Measurements from ENCODE around the gene PDIA2. TPM values are rescaled to one million over a fixed set of nuclear protein-coding genes. Genes with fewer than 3 reads are reported as not detected.
"Not testable (repeated sequence)": the region's sequence is repeated elsewhere in the genome, so short reads cannot be mapped to it uniquely, and the experiment has no call there.

The PDIA2 gene
- total RNA-seq, 1 donor from 2014 or later: 0.81 TPM

DNA sequence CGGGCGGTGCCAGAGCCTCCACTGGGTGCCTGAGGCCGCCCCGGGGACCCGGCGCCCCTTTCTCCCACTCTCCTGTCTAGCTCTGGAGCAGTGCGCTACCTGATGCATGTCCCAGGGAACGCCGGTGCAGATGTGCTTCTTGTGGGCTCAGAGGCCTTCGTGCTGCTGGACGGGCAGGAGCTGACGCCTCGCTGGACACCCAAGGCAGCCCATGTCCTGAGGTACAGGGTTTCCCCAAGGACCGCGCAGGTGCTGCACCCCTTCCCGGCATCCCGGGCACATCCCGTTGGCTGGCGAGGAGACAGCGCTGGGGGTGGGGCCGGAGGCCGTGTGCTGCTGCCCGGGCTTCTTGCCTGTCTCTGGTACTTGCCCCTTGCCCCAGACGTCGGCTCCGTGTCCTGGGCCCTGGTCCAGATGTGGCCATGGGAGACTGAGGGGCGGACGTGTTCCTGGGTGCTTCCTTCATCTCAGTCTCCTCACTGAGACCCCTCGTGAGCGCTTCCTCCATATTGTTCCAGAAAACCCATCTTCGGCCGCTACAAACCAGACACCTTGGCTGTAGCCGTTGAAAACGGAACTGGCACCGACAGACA is 19.7 kb upstream of the PDIA2 start:
- DNase-seq (ENCODE audit: low spot score): no peak
- intact Hi-C loops (cut with DNase I): no loop called here

DNA sequence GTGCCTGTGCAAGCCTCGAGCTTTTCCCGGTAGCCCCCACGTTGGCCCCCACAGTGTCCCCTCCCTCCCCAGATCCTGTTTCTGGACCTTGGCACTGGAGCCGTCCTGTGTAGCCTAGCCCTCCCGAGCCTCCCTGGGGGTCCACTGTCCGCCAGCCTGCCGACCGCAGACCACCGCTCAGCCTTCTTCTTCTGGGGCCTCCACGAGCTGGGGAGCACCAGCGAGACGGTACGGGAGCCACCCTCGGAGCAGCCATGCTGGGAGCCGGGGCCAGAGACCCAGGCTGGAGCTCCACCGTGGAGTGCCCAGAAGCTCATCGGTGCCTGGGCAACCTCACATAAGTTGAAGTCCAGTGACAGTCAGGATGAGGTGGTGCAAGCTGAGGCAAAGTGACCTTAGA is 19.0 kb upstream of the PDIA2 start:
- intact Hi-C loops (cut with DNase I): no loop called here
- DNase-seq (ENCODE audit: low spot score): no peak

GRCh38 chr16:264440-264951 is 18.5 kb upstream of the PDIA2 start:
- DNase-seq (ENCODE audit: low spot score): no peak
- intact Hi-C loops (cut with DNase I): no loop called here

GRCh38 chr16:265002-265529 is 17.9 kb upstream of the PDIA2 start:
- intact Hi-C loops (cut with DNase I): no loop called here
- DNase-seq (ENCODE audit: low spot score): no peak

DNA sequence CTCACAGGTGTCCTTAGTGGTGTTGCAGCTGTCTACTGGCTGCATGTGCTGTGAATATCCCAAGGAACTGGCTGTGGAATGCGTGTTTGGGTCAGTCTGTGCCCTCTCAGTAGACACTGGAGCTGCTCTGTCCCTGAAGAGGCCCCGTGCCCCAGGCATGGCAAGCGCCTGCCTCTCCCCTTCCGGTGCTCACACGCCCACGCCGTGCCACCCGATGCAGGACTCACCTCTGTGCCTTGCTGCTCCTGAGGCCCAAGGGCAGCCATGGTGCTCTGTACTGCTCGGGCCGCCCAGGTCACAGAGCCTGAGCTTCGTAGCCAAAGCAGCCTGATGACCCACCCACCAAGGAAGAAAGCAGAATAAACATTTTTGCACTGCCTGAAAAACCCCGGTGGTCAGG is 17.3 kb upstream of the PDIA2 start:
- no peak for DNase-seq (ENCODE audit: low spot score)
- intact Hi-C loops (cut with DNase I): no loop called here

GRCh38 chr16:266258-267164 is 16.5 kb upstream of the PDIA2 start:
- no peak for DNase-seq (ENCODE audit: low spot score)
- intact Hi-C loops (cut with DNase I): no loop called here

GRCh38 chr16:267562-267961 is 15.4 kb upstream of the PDIA2 start:
- intact Hi-C loops (cut with DNase I); DNase-seq (ENCODE audit: low spot score): not testable (repeated sequence)

GRCh38 chr16:268141-269053 is 14.6 kb upstream of the PDIA2 start:
- intact Hi-C loops (cut with DNase I): no loop called here
- DNase-seq (ENCODE audit: low spot score): no peak

DNA sequence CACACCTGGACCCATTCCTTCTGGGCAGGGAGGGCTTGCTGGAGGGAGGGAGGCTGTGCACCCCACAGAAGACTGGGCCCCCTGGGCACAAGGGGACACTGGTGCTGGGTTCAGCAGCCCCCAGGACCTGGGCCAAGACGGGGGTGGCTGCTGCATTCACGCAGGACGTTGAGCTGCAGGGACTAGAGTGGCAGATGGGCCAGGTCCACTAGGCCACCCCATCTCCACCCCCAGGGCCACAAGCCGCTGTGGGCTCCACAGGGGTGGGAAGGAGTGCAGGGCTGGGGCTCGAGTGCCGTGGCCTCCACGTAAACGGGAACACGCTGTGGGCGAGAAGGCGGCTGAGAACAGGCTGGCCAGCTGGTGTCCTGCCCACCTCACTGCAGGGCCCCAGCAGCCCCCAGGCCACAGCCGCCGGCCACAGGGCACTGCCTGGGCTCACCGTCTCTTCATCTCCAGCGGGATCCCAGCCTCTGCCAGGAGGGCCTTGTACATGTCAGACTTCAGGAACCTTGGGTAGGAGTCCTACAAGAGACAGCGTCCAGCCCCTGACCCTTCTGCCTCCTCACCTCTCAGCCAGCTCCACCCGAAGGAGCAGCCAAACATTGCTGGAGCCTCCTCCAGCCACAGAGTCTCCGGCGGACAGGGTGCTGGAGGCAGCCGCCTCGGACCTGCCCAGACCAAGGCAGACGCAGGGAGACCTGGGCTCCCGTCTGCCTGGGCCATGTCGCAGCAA is 13.7 kb upstream of the PDIA2 start:
- DNase-seq (ENCODE audit: low spot score): no peak
- intact Hi-C loops (cut with DNase I): no loop called here

DNA sequence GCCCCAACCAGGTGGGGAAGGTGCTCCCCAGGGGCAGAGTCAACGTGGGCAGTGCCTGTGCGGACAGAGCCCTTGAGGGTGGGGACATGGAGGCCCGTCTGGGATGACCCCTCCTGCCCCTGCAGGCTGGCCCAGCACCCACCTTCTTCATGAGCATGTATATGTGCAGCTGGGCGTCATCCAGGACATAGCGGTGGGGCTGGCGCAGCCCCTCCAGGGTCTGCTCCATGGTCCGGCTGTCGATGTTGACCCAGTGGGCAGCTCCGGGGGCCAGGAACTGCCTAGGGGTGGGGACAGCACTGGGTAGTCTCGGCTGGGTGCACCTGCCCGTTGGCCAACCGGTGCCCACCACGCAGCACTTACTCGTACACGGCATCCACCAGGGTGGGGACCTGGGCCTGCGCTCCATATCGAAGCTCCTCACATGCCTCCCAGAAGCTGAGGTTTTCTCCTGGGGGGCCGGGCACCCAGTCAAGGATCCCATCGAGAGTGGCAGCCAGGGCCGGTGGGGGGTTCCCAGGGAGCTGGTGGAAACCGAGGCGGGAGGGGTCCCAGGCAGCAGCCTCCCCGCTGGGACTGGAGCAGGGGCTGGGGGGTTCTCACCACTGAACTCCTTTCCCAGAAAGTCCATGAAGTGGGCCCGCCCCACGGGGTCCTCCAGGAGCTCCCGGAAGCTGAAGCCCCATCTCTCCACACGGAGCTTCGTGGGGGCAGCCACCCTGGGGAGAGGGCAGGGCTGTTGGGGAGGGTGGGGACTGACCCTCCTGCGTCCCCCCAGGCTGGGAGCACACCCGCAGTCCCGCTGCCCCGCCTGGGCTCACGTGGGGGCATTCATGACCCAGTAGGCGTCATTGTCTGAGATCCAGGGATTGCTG is 12.3 kb upstream of the PDIA2 start:
- intact Hi-C loops (cut with DNase I): no loop called here
- DNase-seq (ENCODE audit: low spot score): no peak

DNA sequence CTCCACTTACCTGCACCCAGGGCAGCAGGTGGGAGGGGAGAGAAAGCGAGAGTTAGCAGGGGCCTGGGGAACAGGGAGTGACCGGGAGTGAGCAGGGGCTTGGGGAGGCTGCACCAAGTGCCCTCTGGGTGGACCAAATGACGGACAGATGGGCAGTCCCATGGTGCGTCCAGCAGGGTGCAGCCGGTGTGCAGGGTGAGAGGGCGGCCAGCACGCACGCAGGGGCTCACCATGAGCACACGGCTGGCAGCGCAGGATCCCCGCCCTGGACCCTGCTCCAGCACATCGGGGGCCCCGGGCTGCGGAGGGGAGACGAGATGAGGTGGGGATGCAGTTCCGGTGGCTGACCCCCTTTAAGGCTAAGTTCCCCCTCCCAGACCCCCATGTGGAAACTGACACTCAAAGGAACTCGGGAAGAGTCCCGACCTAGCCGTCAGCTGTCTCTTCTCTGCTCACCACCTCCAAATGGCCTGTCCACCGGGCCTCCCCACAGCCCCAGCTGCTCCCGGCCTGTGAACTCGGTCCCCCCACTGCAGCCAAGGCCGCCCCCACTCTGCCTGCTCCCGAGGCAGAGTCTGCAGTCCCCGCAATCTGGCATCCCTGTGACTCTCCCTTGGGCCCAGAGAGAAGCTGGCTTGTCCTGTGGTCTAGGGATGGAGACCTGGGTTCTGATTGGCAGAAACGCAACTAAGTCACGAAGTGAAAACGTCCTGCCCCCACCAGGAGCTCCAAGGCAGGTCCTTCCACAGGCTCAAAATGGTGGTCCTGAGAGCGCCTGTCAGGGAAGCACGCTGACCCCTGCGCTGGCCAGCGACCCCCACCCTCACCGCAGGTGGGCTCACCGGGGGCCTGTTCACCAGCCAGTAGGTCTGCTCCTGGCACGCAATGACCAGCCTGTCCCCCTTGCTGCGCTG is 10.1 kb upstream of the PDIA2 start:
- intact Hi-C loops (cut with DNase I): no loop called here
- DNase-seq (ENCODE audit: low spot score): no peak

DNA sequence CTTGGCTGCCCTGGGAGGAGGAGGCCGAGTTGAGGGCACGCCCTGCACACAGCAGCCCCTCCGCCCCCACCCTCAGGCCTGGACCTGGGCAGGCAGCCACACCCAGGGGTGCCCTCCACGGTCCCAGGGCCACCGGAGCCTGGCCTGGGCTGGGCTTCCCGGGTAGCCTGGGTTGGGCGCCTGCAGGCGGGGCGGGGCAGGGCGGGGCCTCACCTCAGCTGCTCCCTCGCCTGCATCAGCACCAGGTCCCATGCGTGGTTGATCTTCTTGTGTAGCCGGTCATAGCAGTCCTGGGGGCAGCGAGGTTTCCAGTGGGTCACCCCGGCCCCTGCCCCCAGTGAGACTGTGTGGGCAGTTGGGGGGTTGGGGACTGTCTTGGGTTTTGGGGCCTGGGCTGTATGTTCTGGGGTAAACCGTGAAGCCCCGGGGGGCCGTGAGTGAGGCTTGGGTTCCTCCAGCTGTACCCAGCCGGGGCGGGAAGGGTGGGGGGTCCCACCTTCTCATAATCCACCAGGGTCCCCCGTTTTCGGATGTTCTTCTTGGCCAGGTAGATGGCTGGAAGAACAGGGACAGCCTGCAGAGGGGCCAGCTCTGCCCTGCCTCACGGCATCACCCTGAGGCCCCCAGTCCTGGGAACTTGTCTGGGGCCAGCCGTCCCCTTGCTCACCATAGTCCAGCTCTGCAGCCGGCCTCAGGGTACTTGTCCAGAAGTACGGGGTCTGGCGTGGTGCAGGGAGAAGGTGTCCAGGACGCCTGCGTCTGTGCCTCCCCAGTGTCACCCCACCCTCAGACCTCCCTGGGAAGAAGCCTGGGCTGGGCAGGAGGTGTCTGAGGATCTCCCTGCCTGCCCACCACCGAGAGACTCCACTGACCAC is 9.2 kb upstream of the PDIA2 start:
- DNase-seq (ENCODE audit: low spot score): no peak

GRCh38 chr16:275041-275641 is 7.8 kb upstream of the PDIA2 start:
- no peak for DNase-seq (ENCODE audit: low spot score)
- intact Hi-C loops (cut with DNase I): no loop called here

More for the DNA sequence above, 9.2 kb upstream of the PDIA2 start:
- intact Hi-C loops (cut with DNase I): no loop called here

- no peak for DNase-seq (ENCODE audit: low spot score)
- intact Hi-C loops (cut with DNase I): no loop called here
Measured at GRCh38 chr16:275786-276232, 7.2 kb upstream of the PDIA2 start, which contains the start of gene RGS11. RGS11 (minus strand) TSS chr16:275944; CDS start chr16:275911, 33 bp downstream.

DNA sequence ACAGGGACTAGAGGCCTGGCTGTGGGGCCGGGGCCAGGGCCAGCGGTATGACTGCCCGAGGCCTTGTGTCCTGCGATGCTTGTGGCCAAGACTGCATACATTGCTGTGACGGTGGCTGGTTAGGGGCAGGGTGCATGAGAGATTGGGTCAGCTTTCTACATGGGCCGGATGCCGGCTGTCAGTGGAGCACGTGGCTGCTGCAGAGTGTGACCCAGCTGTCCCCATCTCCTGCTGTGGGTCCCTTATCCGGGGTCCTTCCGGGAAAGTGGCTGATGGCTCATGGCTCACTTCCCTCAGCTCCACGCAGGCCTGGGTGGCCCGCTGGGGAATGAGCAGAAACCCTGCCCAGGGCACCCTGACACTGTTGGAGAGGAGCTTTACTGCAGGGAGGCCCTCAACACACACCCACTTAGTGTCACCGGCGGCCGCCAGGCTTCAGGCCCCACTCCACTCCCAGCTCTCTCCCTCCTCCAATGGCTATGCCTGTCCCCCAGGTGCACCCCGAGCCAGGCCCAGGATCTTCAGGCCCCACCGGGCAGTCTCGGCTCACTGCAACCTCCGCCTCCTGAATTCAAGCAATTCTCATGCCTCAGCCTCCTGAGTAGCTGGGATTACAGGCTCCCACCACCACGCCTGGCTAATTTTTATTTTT is 6.4 kb upstream of the PDIA2 start:
- intact Hi-C loops (cut with DNase I): no loop called here
- no peak for DNase-seq (ENCODE audit: low spot score)
